IgD-negative memory B cell (primary cell): ENCODE data around the gene NUP54. TPM values are rescaled to one million over a fixed set of nuclear protein-coding genes. Genes with fewer than 3 reads are reported as not detected.

Experiments
- H3K27ac Mint-ChIP-seq, 3 donors: one replicate each; pipeline ENCODE4 v1.8.0; 2020 to 2022; ENCODE audit warnings: mild to moderate bottlenecking in 3 of 3, mixed read lengths in 3 of 3, moderate library complexity in 1 of 3
- H3K27me3 Mint-ChIP-seq: one replicate; pipeline ENCODE4 v1.8.0; 2021; ENCODE audit warnings: mixed read lengths
- H3K36me3 Mint-ChIP-seq: one replicate; pipeline ENCODE4 v1.8.0; 2020; ENCODE audit warnings: mild to moderate bottlenecking, mixed read lengths
- H3K4me1 Mint-ChIP-seq, 3 donors: one replicate each; pipeline ENCODE4 v1.8.0; 2020 to 2022; ENCODE audit warnings: mixed read lengths in 3 of 3, mild to moderate bottlenecking in 1 of 3
- H3K4me3 Mint-ChIP-seq, 4 donors: one replicate each; pipeline ENCODE4 v1.8.0; 2020 to 2022; ENCODE audit warnings: mild to moderate bottlenecking in 4 of 4, mixed read lengths in 4 of 4, moderate library complexity in 3 of 4
- H3K9me3 Mint-ChIP-seq, 3 donors: one replicate each; pipeline ENCODE4 v1.8.0; 2020 to 2021; ENCODE audit warnings: mixed read lengths in 3 of 3, mild to moderate bottlenecking in 1 of 3
- polyA plus RNA-seq: library from polyadenylated mRNA; unstranded; fragments of 300-500 nt; fragmentation: Illumina TruSeq; gene quantifications from one replicate; pipeline ENCODE4 v1.2.3, GENCODE V29; 2021

Gene NUP54
- polyA plus RNA-seq, 1 donor from 2014 or later, result 34.8 TPM

- no peaks in the 10 kb centered on the region for H3K27me3 Mint-ChIP-seq
- no peak overlapping the region for H3K27ac Mint-ChIP-seq
- no peak overlapping the region for H3K4me3 Mint-ChIP-seq
- no peaks in the 10 kb centered on the region for H3K36me3 Mint-ChIP-seq
- H3K9me3 Mint-ChIP-seq, result no peaks in the 10 kb centered on the region
- H3K4me1 Mint-ChIP-seq, result no peaks in the 10 kb centered on the region
These were observed 39.6 kb downstream of the NUP54 start for GRCh38 chr4:76108467-76109181.

DNA sequence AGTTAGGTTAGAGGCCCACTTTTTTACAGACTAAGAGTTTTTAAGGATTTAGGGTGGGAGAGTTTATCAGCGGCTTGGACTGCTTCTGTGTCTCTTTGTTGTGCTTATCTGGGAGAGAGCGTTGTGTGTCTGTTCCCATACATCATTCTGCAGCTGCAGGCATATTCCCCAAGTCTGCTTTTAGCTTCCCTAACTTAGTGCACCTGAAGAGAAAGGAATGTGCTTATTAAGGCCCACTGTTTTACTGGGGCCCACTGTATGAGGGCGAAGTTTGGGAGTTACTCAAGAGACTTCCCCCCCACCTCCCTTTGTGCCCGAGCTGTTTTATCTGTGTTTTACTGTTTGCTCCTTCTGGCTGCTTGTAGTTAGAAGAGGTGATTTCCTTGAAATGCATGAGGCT, 41.8 kb downstream of the NUP54 start:
- Mint-ChIP-seq H3K4me1 (no peaks in the 10 kb centered on the region), H3K27me3 (no peaks in the 10 kb centered on the region), H3K36me3 (no peaks in the 10 kb centered on the region)

DNA sequence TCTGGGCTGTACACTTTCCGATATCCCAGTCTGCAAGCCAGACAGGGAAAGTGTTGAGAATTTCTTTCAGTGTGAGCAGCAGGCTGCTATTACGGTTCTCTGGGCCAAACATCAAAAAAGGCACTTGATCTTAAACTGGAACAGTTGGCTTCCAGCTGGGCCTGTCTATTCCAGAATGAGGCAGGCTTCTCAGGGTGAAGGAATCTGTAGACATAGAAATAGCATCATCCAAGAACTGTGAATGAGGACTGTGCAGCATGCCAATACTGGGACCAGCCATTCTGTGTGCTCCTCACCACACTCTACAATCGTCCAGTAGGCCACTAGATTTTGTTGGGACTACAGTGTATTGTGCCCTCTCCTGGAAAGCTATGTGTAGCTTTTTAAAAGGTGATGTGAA, 42.5 kb downstream of the NUP54 start:
- Mint-ChIP-seq H3K4me3 (no peak overlapping the region), H3K4me1 (no peaks in the 10 kb centered on the region), H3K27ac (no peak overlapping the region), H3K27me3 (no peaks in the 10 kb centered on the region), H3K36me3 (no peaks in the 10 kb centered on the region), H3K9me3 (no peaks in the 10 kb centered on the region)

More for the DNA sequence above, 41.8 kb downstream of the NUP54 start:
- no peaks in the 10 kb centered on the region for H3K9me3 Mint-ChIP-seq
- H3K4me3 Mint-ChIP-seq, result no peak overlapping the region
- peak overlapping the region in 1 of 3 donors; percentile 47 for H3K27ac Mint-ChIP-seq

GRCh38 chr4:76096076-76096475, 52.1 kb downstream of the NUP54 start:
- no peak overlapping the region for H3K27ac Mint-ChIP-seq
- no peak overlapping the region for H3K4me3 Mint-ChIP-seq
- peaks cover 2% of the 10 kb centered on the region for H3K27me3 Mint-ChIP-seq
- no peaks in the 10 kb centered on the region for H3K36me3 Mint-ChIP-seq
- peaks cover 0 to 2% (median 0%) of the 10 kb centered on the region in 3 donors for H3K4me1 Mint-ChIP-seq
- no peaks in the 10 kb centered on the region for H3K9me3 Mint-ChIP-seq

GRCh38 chr4:76095568-76095967, 52.6 kb downstream of the NUP54 start:
- Mint-ChIP-seq H3K36me3 (no peaks in the 10 kb centered on the region), H3K27ac (no peak overlapping the region), H3K4me1 (peaks cover 1 to 3% (median 2%) of the 10 kb centered on the region in 3 donors), H3K27me3 (peaks cover 2% of the 10 kb centered on the region), H3K4me3 (no peak overlapping the region), H3K9me3 (no peaks in the 10 kb centered on the region)

DNA sequence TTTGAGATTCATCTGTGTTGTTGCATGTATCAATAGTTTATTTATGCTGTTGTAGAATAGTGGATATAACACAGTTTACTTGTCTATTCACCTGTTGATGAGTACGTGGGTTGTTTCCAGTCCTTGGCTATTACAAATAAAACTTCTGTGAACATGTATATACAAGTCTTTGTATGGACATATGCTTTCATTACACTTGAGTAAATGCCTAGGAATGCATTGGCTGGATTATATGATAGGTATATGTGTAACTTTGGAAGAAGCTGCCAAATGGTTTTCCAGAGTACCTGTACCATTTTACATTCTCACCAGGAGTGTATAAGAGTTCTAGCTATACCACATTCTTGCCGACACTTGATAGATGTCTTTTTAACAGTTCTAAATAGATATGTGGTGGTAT, 57.1 kb downstream of the NUP54 start:
- peaks cover 1% of the 10 kb centered on the region for H3K36me3 Mint-ChIP-seq
- no peaks in the 10 kb centered on the region for H3K27me3 Mint-ChIP-seq
- H3K4me3 Mint-ChIP-seq, result no peak overlapping the region
- no peak overlapping the region for H3K27ac Mint-ChIP-seq
- H3K9me3 Mint-ChIP-seq, result no peaks in the 10 kb centered on the region
- H3K4me1 Mint-ChIP-seq, result peaks cover 6 to 9% (median 6%) of the 10 kb centered on the region in 3 donors

DNA sequence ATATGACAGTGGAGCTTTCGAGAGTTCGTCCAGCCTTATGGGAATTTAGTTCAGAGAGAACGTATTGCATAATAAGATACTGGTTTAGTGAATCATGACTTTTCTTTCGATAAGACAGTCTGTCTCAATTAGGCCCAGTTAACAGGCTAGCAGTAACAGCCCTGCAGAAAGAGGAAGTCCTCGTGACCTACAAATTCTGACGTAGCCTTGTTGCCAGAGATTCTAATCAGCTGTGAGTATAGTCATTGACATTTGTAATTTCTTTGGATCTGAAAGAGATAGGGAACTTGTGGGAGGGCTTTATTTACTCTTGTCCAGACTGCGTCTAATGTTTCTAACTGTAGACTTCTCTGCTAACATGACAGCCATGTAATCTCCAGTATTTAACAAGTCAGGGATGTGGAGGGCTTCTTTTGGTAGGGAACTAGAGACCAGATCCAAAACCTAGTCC, 57.9 kb downstream of the NUP54 start:
- no peaks in the 10 kb centered on the region for H3K9me3 Mint-ChIP-seq
- H3K36me3 Mint-ChIP-seq, result peaks cover 3% of the 10 kb centered on the region
- peak overlapping the region in 1 of 4 donors; percentile 61 for H3K4me3 Mint-ChIP-seq
- no peaks in the 10 kb centered on the region for H3K27me3 Mint-ChIP-seq
- peak overlapping the region in 1 of 3 donors; percentile 26 for H3K27ac Mint-ChIP-seq
- H3K4me1 Mint-ChIP-seq, result peaks cover 6 to 9% (median 6%) of the 10 kb centered on the region in 3 donors

DNA sequence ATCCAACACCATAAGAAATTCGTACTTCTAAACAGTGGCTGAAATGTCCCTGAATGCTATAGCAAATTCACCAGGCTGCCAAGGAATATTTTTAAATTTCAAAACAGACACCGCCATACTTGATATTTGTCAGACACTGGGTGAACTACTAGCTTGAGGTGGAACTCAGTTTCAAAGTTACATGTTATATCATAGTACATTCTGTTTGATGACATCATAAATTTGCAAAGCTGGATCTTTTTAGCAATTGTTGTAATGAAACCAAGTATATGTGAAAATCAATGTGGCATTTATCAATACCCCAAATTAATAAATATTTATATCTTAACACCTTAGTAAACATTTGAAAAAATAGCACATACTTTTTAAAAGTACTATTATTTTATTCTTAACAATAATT, 59.5 kb downstream of the NUP54 start:
- no peaks in the 10 kb centered on the region for H3K27me3 Mint-ChIP-seq
- H3K4me3 Mint-ChIP-seq, result no peak overlapping the region
- H3K36me3 Mint-ChIP-seq, result peaks cover 3% of the 10 kb centered on the region
- no peak overlapping the region for H3K27ac Mint-ChIP-seq
- peaks cover 6 to 9% (median 6%) of the 10 kb centered on the region in 3 donors for H3K4me1 Mint-ChIP-seq
- H3K9me3 Mint-ChIP-seq, result no peaks in the 10 kb centered on the region

- H3K36me3 Mint-ChIP-seq, result peaks cover 3% of the 10 kb centered on the region
- no peaks in the 10 kb centered on the region for H3K9me3 Mint-ChIP-seq
- no peak overlapping the region for H3K4me3 Mint-ChIP-seq
- no peaks in the 10 kb centered on the region for H3K27me3 Mint-ChIP-seq
- H3K27ac Mint-ChIP-seq, result no peak overlapping the region
- peaks cover 6 to 9% (median 6%) of the 10 kb centered on the region in 3 donors for H3K4me1 Mint-ChIP-seq
These were observed 61.0 kb downstream of the NUP54 start for GRCh38 chr4:76087007-76087769.

- H3K27ac Mint-ChIP-seq, result no peak overlapping the region
- H3K4me3 Mint-ChIP-seq, result no peak overlapping the region
- peaks cover 3% of the 10 kb centered on the region for H3K27me3 Mint-ChIP-seq
- no peaks in the 10 kb centered on the region for H3K9me3 Mint-ChIP-seq
- peaks cover 3% of the 10 kb centered on the region for H3K36me3 Mint-ChIP-seq
- H3K4me1 Mint-ChIP-seq, result peaks cover 0 to 1% (median 0%) of the 10 kb centered on the region in 3 donors
These were observed 63.7 kb downstream of the NUP54 start for GRCh38 chr4:76084542-76084941.

DNA sequence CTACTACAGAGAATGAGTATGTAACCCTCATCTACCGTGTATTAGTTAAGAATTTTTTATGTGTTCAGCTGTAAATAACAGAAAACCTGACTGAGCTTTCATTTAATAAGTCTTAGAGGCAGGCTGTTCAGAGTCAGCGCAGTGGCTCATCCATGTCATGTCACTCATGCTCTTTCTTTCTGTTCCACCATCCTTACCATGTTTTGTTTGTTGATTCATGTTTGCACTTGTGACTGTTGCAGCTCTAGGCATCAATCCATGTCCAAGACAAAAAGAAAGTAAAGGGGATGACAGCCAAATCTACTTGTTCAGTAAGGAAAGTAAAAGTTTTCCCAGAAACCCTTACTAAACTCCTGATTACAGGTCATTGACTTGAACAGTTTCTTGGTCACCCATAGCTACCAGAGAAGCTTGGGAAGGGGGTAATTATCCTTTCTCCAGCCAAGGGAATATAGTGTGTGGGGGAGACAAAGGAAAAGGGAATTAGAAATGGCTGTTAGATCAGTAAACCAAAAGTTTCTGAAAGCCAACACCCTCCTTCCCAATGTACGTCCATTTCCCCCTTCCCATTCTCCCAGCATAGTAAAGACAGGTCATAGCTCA, 64.7 kb downstream of the NUP54 start:
- H3K9me3 Mint-ChIP-seq, result no peaks in the 10 kb centered on the region
- H3K27ac Mint-ChIP-seq, result peak overlapping the region in 1 of 3 donors; percentile 51
- peaks cover 8% of the 10 kb centered on the region for H3K27me3 Mint-ChIP-seq
- H3K4me3 Mint-ChIP-seq, result no peak overlapping the region
- H3K36me3 Mint-ChIP-seq, result peaks cover 3% of the 10 kb centered on the region
- peaks cover 0 to 1% (median 0%) of the 10 kb centered on the region in 3 donors for H3K4me1 Mint-ChIP-seq

DNA sequence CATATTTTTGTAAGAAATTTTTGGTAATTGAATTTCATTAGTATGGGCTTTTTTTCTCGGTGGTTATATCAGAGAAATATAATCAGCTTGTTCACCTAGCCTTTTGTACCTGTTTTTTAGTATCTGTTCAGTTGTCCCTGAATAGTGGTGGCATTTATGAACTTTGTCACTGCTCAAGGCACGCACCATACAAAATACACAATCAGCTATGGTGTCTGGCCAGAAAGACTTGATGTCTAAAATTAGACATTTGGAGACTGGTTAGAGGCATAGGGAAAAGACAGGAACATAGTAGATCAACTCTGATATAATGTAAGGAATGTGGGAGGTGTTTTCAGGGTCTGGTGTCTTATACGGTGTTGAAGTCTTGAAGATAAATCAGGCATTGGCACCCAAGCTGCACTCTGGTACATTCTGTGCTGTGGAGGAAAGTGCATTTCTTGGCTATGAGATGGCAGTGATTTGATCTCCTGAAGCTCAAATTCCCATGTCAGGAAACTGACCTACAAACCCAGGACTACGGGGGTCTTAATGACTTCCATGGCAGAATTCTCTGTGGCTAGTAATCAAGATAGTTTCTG, 70.1 kb downstream of the NUP54 start:
- peaks cover 8% of the 10 kb centered on the region for H3K27me3 Mint-ChIP-seq
- no peaks in the 10 kb centered on the region for H3K9me3 Mint-ChIP-seq

GRCh38 chr4:76074993-76075600, 73.1 kb downstream of the NUP54 start:
- no peaks in the 10 kb centered on the region for H3K4me1 Mint-ChIP-seq
- H3K4me3 Mint-ChIP-seq, result no peak overlapping the region
- H3K36me3 Mint-ChIP-seq, result no peaks in the 10 kb centered on the region
- H3K9me3 Mint-ChIP-seq, result no peaks in the 10 kb centered on the region
- H3K27ac Mint-ChIP-seq, result no peak overlapping the region
- peaks cover 6% of the 10 kb centered on the region for H3K27me3 Mint-ChIP-seq

More for the DNA sequence above, 70.1 kb downstream of the NUP54 start:
- Mint-ChIP-seq H3K36me3 (no peaks in the 10 kb centered on the region), H3K27ac (no peak overlapping the region), H3K4me3 (no peak overlapping the region), H3K4me1 (no peaks in the 10 kb centered on the region)

DNA sequence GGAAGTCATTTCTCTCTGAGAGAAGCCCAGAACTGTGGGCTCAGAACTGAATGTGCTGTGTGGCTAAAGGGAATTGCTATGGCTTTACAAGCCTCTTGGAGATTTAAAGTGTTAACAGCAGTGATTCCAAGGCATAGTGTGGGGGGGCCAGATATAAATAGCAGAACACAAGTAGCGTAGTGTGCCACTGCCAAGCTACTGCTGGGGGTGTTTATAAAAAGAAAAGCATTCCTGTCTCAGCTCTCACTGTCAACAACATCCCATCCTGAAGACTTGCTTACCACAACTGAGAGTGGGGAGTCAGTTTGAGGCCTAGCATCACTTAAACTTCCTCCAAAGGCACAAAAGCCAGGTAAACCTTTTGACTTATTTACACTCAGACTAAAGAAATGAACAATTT, 73.7 kb downstream of the NUP54 start, which contains the start of gene ART3:
Gene ART3 (plus strand): TSS at position 242 of the 400 bp plus-strand sequence. CDS start 1,181 bp downstream, outside the sequence.
- H3K4me1 Mint-ChIP-seq, result no peaks in the 10 kb centered on the region
- H3K27me3 Mint-ChIP-seq, result peaks cover 4% of the 10 kb centered on the region
- no peak within 1 kb of the TSS for H3K27ac Mint-ChIP-seq
- H3K36me3 Mint-ChIP-seq, result no peaks in the 10 kb centered on the region
- H3K9me3 Mint-ChIP-seq, result no peaks in the 10 kb centered on the region
- no peak within 1 kb of the TSS for H3K4me3 Mint-ChIP-seq
